OCI-LY7 (cell line): ENCODE results near the gene SLC1A7. TPM values are rescaled to one million over a fixed set of nuclear protein-coding genes. Genes with fewer than 3 reads are reported as not detected.

Source experiments
- BruUV-seq: library from RNA; stranded (reverse); fragments of 400-500 nt; replicated peaks from 2 replicates; lab custom pipeline; 2021; lab: Mats Ljungman, UMichigan
- CTCF ChIA-PET: fragments of 300-600 bp; sonication (Branson Sonifier 250); formaldehyde crosslinking; loops from one replicate; lab custom pipeline; 2022; ENCODE audit warnings: antibody characterized with exemption; ENCODE audit not compliant: unreplicated experiment; lab: Charles Lee
- POLR2A ChIA-PET: fragments of 300-600 bp; sonication (Branson Sonifier 250); formaldehyde crosslinking; loops from one replicate; lab custom pipeline; 2022; ENCODE audit warnings: antibody characterized with exemption; lab: Charles Lee
- DNase-seq: peaks from one replicate; pipeline ENCODE4 v3.0.0-alpha.2; 2015; ENCODE audit warnings: low spot score
- H2AFZ ChIP-seq: fragments of 200-600 bp; sonication (generic), shearing (Covaris generic); 2 replicates; pipeline ENCODE4 v1.6.1; 2014; ENCODE audit warnings: mild to moderate bottlenecking, antibody characterized with exemption, low read length, moderate library complexity
- H3K27ac ChIP-seq: fragments of 200-600 bp; sonication (generic); 2 replicates; pipeline ENCODE4 v1.5.1; 2014; ENCODE audit warnings: mixed run types, low read depth, mild to moderate bottlenecking, moderate library complexity, low read length, inconsistent platforms; ENCODE audit not compliant: poor library complexity, severe bottlenecking
- H3K36me3 ChIP-seq: fragments of 200-600 bp; sonication (generic); 2 replicates; pipeline ENCODE4 v1.6.1; 2014; ENCODE audit warnings: mild to moderate bottlenecking, antibody characterized with exemption, low read length, moderate library complexity, mixed read lengths; ENCODE audit not compliant: insufficient read depth
- H3K4me1 ChIP-seq: fragments of 200-600 bp; sonication (generic); 2 replicates; pipeline ENCODE4 v1.5.1; 2014; ENCODE audit warnings: mild to moderate bottlenecking, low read length; ENCODE audit not compliant: insufficient read depth, poor library complexity, severe bottlenecking
- H3K4me2 ChIP-seq: fragments of 200-600 bp; sonication (generic); 2 replicates; pipeline ENCODE4 v1.6.1; 2014; ENCODE audit warnings: mild to moderate bottlenecking, low read length
- H3K4me3 ChIP-seq: fragments of 200-600 bp; sonication (generic); 2 replicates; pipeline ENCODE4 v1.5.1; 2014; ENCODE audit warnings: mild to moderate bottlenecking, low read depth, low read length; ENCODE audit not compliant: poor library complexity, severe bottlenecking
- H3K79me2 ChIP-seq: fragments of 200-600 bp; sonication (generic); 2 replicates; pipeline ENCODE4 v1.6.1; 2016; ENCODE audit warnings: low read depth, mild to moderate bottlenecking, low read length, moderate library complexity, mixed read lengths; ENCODE audit not compliant: insufficient read depth
- H3K9me2 ChIP-seq: fragments of 200-600 bp; sonication (generic); 2 replicates; pipeline ENCODE4 v1.6.1; 2016; ENCODE audit warnings: mild to moderate bottlenecking, low read length, mixed read lengths; ENCODE audit not compliant: insufficient read depth
- H3K9me3 ChIP-seq: fragments of 200-600 bp; sonication (generic); 2 replicates; pipeline ENCODE4 v1.6.1; 2014; ENCODE audit warnings: mild to moderate bottlenecking, mixed run types, low read length, mixed read lengths
- H4K20me1 ChIP-seq: fragments of 200-600 bp; sonication (generic); 2 replicates; pipeline ENCODE4 v1.6.1; 2014; ENCODE audit warnings: mild to moderate bottlenecking, antibody characterized with exemption, low read length, moderate library complexity, mixed read lengths; ENCODE audit not compliant: insufficient read depth
- CTCF ChIP-seq: fragments of 200-600 bp; sonication (generic); conservative IDR thresholded peaks from 2 replicates; pipeline ENCODE4 v1.5.1; 2014; ENCODE audit warnings: mild to moderate bottlenecking, antibody characterized with exemption, low read length, moderate library complexity, mixed read lengths
- EZH2phosphoT487 ChIP-seq: fragments of 200-600 bp; sonication (generic); IDR thresholded peaks from 2 replicates; pipeline ENCODE4 v1.6.1; 2018; ENCODE audit warnings: low read depth, borderline replicate concordance, mild to moderate bottlenecking, mixed run types, antibody characterized with exemption, low read length, moderate library complexity, mixed read lengths
- intact Hi-C: fragments of 100-400 bp; cut with micrococcal nuclease; formaldehyde crosslinking; loops from one replicate; pipeline ENCODE4 v1.10.0; 2022; ENCODE audit not compliant: unreplicated experiment
- total RNA-seq, 2 experiments: library from RNA; depleted of rRNA in 1 of 2; stranded (reverse); fragments of >200 nt in 1 of 2; shearing (Covaris generic) in 1 of 2; gene quantifications; 2 replicates each; pipeline ENCODE4 v1.2.3, GENCODE V29; 2014 to 2022

SLC1A7 gene
- total RNA-seq, 2 experiments from 2014 or later: not detected

GRCh38 chr1:53075206-53075605 lies 67.2 kb downstream of the SLC1A7 start:
- TF ChIP-seq CTCF: no peak
- CTCF ChIA-PET: no interaction called here

GRCh38 chr1:53074313-53075154 lies 67.9 kb downstream of the SLC1A7 start:
- DNase-seq: no peak
- CTCF ChIA-PET: no interaction called here
- H4K20me1 ChIP-seq: no peaks in the 10 kb centered on the region
- H2AFZ ChIP-seq: no peak overlapping the region
- no peaks in the 10 kb centered on the region for H3K36me3 ChIP-seq
- no peaks in the 10 kb centered on the region for H3K9me3 ChIP-seq
- no peak overlapping the region for H3K27ac ChIP-seq
- intact Hi-C loops: no loop called here
- no peaks in the 10 kb centered on the region for H3K4me1 ChIP-seq
- H3K4me2 ChIP-seq: no peak overlapping the region
- no peak overlapping the region for H3K4me3 ChIP-seq
- no peak for TF ChIP-seq EZH2phosphoT487
- TF ChIP-seq CTCF: no peak
- H3K79me2 ChIP-seq: no peaks in the 10 kb centered on the region
- H3K9me2 ChIP-seq: no peaks in the 10 kb centered on the region
- BruUV-seq: no TSS peak
- POLR2A ChIA-PET: interaction anchor here (0.7 kb wide), 1 partner anchor 75 kb away, joined by 4 read pairs; no protein-coding TSS in a partner anchor

More at GRCh38 chr1:53075206-53075605, 67.2 kb downstream of the SLC1A7 start:
- Histone ChIP-seq H3K9me3 (no peaks in the 10 kb centered on the region), H3K9me2 (no peaks in the 10 kb centered on the region), H3K36me3 (no peaks in the 10 kb centered on the region), H2AFZ (no peak overlapping the region), H3K4me3 (no peak overlapping the region), H3K4me2 (no peak overlapping the region), H3K79me2 (no peaks in the 10 kb centered on the region), H3K27ac (no peak overlapping the region), H4K20me1 (no peaks in the 10 kb centered on the region), H3K4me1 (no peaks in the 10 kb centered on the region)
- no peak for DNase-seq
- intact Hi-C loops: no loop called here
- POLR2A ChIA-PET: interaction anchor here (0.7 kb wide), 1 partner anchor 75 kb away, joined by 4 read pairs; no protein-coding TSS in a partner anchor
- no TSS peak for BruUV-seq

- intact Hi-C loops: no loop called here
- no peaks in the 10 kb centered on the region for H3K79me2 ChIP-seq
- H3K27ac ChIP-seq: no peak overlapping the region
- no peaks in the 10 kb centered on the region for H3K9me3 ChIP-seq
- TF ChIP-seq CTCF (no peak), EZH2phosphoT487 (no peak)
- ChIA-PET CTCF (no interaction called here), POLR2A (no interaction called here)
- H3K4me3 ChIP-seq: no peak overlapping the region
- no peaks in the 10 kb centered on the region for H4K20me1 ChIP-seq
- no peak overlapping the region for H3K4me2 ChIP-seq
- DNase-seq: no peak
- no peaks in the 10 kb centered on the region for H3K9me2 ChIP-seq
- H3K36me3 ChIP-seq: no peaks in the 10 kb centered on the region
- no peaks in the 10 kb centered on the region for H3K4me1 ChIP-seq
- no peak overlapping the region for H2AFZ ChIP-seq
- no TSS peak for BruUV-seq
Observed at GRCh38 chr1:53073868-53074311, 68.5 kb downstream of the SLC1A7 start.
